HL-60 (cell line): ENCODE data around the gene AGPAT2.

Source experiments
- POLR2AphosphoS5 ChIP-seq: IDR thresholded peaks from 2 replicates; pipeline ENCODE4 v1.6.1; 2012; ENCODE audit warnings: low read depth
- REST ChIP-seq: IDR thresholded peaks from 2 replicates; pipeline ENCODE4 v1.6.1; 2012; ENCODE audit warnings: low read depth; ENCODE audit not compliant: insufficient replicate concordance
- TF ChIP-seq, protein P1 (sequence below): IDR thresholded peaks from one replicate; pipeline ENCODE4 v1.5.1; 2011; ENCODE audit warnings: low read length, control low read depth, inconsistent platforms; ENCODE audit not compliant: insufficient read depth

DNA sequence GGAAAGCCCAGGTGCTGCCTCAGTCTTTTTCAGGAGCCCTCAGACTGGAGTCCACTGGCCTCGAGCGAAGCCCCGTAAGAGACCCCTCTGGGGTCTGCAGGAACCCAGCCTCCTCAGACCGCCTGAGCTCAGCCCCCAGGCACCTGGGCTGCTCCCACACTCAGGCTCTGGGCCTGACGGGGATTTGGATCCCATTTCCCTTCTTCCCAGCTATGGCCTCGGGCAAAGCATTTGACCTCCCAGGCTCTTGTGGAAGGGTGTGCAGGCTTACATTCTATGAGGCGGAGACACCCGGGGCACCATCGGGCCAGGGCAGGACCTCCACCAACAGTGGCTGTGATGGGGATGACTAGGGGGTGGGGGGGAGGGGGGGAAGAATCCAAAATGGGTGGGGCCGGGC lies 4.5 kb downstream of the AGPAT2 start:
- TF ChIP-seq, protein P1, sequence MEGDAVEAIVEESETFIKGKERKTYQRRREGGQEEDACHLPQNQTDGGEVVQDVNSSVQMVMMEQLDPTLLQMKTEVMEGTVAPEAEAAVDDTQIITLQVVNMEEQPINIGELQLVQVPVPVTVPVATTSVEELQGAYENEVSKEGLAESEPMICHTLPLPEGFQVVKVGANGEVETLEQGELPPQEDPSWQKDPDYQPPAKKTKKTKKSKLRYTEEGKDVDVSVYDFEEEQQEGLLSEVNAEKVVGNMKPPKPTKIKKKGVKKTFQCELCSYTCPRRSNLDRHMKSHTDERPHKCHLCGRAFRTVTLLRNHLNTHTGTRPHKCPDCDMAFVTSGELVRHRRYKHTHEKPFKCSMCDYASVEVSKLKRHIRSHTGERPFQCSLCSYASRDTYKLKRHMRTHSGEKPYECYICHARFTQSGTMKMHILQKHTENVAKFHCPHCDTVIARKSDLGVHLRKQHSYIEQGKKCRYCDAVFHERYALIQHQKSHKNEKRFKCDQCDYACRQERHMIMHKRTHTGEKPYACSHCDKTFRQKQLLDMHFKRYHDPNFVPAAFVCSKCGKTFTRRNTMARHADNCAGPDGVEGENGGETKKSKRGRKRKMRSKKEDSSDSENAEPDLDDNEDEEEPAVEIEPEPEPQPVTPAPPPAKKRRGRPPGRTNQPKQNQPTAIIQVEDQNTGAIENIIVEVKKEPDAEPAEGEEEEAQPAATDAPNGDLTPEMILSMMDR = no peak
- TF ChIP-seq POLR2AphosphoS5 (no peak), REST (no peak)
